Activated CD4-positive, alpha-beta T cell treated with anti-CD3 and anti-CD28 coated beads for 4 hours (primary cell): ENCODE data around the gene PASK.
"Not testable (repeated sequence)": the region's sequence is repeated elsewhere in the genome, so short reads cannot be mapped to it uniquely, and the experiment has no call there.

Source experiments
- DNase-seq, 2 donors: peaks; one replicate each; pipeline ENCODE4 v3.0.0-alpha.2; 2020

The PASK gene

DNA sequence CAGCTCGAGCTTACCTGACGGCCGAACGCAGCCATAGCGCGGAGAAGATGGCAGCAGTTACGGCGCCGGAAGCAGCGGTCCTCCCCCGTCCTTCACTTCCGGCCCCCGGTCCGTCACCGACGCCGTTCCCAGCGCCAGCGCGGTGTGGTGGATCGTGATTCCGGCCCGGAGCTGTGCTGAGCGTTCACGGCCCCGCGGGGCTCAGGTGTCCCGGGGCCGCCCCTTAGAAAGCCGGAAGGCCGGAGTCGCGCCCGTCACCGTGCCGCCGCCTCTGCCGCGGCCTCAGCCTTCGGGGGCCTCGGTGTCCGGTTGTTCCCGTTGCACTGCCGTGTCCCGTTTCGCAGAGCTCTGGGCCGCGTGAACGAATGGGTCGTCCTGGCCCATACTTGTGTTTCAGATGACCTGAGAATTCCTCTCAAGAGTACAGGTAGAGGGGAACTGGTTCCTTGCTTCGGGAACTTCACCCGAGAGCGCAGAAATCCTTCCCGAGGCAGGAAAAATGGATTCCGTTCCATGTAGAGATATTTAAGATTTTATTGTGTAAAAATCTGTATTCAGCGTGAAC lies 47.0 kb downstream of the PASK start, which contains the start of gene MTERF4:
Gene MTERF4, minus strand, starts transcription at position 49 of the 565 bp plus-strand sequence. Its CDS starts 14 bp downstream, at position 35.
- DNase-seq: peak; percentile 85 to 86

DNA sequence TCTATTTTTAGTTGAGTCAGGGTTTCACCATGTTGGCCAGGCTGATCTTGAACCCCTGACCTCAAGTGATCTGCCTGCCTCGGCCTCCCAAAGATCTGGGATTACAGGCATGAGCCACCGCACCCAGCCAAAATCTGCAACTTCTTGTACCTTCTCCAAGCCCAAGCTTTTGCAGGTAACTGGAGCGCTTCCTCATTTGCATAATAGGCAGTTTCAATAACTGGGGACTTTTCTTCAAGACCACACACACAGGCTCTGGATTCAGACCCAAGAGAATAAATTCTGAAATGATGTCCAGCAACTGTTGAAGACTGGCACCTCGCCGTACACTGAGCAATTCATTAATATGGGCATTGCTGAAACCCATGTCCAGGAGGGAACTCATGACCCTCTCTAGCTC lies 50.0 kb downstream of the PASK start:
- no peak for DNase-seq

DNA sequence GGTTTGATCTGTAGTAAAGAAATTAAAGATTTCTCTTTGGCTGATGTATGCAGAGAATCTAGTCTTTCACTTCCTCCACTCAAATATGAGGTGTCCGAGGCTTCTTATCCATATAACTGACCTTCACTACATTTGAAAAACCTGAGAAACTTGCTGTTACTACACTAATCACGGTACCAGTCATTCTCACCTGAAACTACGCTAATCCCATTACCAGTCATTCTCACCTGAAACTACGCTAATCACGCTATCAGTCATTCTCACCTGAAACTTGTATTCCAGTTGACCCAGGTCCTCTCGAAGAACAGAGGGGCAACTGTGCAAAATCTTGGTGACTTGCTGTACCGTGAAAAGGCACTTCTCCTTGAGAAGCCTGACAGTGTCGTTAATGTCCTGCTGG lies 52.3 kb downstream of the PASK start:
- no peak for DNase-seq

DNA sequence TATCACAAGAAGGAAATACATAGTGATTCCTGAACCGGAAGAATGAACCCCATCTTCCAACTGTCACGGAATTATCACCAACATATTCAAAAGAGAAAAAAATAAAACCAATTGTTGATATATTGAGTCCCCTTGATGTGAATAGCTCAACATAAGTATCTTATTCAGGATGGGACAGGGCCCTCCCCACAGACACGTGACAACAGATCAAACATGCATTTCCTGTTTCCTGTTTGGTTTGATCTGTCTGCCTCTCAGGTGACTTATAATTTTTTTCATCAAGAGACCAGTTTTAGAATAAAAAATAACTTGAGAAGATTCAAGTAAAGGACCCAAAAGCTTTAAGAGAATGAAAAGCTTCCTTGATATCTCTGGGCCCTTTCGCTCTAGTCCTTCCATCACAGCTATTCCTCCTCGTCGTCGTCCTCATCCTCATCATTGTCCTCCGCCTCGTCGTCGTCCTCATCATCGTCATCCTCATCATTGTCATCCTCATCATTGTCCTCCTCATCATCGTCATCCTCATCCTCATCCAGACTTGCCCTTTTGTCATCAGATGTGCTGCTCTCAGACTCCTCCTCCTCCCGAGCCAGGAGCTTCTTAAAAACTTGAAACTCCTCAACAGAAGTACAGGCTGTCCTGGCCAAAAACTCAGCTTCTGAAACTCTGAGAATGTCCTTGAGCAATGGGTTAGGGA lies 53.5 kb downstream of the PASK start:
- peak; percentile 35 to 40 for DNase-seq

DNA sequence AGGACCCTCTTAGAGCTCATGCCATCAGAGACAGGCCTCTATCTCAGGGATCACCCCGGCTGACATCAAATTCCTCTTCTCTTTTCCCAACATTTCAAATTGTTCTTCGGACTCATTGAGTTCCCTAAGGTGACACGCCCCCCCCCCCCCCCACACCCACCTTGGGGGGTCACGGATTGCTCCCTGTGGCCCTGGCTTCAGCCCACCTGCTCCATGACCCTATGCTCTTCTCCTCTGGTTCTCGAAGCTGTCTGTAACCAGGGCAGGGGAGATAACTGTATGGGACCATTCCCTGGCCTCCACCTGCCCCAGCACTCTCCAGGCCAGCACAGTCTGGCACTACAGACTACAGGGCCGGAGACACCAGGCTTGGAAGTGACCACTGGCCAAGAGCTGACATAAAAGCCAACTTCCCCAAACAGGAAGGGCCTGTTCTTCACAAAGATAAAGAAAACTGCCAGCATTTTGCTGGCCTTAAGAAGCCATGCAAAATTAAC lies 54.3 kb downstream of the PASK start:
- DNase-seq: no peak

DNA sequence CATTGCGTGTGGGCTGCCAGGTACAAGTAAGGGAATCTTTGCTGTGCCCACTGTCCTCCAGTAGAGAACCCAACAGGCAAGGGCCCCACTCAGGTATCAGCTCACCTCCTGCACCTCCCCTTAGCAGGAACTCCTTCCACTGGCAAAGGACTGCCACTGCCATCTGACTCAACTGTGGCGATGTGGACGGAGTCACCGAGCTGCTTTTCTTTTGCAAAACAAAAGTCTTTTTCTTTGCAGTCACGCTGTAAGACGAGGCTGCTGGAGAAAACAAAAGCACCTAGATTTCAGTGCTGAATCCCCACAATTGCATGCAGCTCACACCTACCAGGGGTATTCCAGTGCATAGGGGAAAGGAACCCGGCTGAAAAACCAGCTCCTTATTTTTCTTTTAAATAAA lies 55.1 kb downstream of the PASK start:
- DNase-seq: no peak

DNA sequence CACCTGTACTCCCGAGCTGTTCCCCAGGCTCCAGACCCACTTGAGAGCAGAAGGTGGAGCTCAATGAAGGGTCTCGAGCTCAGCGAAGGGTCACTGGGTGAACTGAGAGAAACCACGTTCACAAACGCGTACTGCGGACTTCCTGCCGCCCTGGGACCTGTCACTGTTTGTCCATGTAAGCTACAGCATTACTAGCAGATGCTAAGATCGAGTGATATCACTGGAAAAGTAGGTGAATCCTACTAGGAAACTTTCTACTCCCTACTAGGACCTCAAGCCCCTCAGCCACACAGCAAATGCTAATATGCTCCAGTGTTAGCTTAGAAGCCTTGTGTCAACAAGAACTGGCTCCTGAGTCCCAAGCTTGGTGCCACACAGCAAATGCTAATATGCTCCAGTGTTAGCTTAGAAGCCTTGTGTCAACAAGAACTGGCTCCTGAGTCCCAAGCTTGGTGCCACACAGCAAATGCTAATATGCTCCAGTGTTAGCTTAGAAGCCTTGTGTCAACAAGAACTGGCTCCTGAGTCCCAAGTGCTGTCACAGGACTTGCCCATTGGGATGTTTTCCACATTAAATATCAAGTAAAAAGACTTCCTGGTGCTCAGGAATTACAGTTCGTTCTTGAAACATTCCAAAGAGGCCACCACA lies 56.0 kb downstream of the PASK start:
- not testable (repeated sequence) for DNase-seq

DNA sequence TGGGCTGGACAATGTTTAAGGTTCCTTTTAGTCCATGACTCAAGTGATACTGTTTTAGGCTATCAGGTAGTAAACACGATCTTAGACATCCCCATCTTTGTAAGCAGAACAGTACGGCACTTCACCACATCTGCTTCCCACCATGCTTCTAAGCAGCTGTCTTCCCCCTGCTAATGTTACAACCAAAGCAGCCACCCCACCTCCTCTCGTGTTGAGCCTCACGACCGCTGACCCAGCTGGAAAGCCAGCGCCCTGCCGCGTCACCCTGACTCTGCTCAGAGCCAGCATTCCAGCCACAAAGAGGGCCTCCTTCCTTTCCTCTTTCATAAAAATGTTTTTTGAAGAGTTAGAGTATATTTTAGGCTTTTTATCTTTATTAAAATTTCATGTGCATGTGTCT lies 56.6 kb downstream of the PASK start:
- no peak for DNase-seq

DNA sequence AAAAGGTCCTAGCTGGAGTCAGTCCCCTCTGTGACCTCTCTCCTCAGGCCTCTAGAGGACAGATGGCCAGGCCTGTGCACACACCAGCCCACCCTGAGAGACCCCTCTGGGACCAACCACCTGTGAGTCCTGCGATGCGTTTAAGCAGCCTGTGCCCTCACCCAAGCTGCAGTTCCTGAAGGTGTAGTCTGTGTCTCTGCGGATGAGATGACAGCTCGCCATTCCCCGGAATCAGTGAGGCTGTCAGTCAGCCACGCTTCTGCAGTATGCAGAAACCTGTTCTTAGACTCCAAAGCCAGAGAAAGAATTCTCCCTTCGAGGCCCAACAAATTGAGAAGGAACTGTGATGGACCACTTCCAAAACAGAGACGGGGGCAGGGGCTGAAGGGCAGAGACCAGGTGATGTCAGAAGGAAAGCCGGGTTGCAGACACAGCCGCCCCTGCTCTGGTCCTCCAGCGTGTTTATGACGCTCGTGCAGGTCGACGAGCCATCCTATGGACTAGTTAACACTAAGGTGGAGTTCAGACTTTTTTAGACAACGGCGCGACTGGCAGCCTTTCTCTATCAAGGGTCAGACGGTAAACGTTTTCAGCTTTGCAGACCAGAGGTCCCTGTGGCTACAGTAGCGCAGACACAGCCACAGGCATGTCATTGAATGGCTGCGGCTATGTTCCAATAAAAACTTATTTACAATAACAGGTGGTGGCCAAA lies 57.4 kb downstream of the PASK start:
- no peak for DNase-seq

DNA sequence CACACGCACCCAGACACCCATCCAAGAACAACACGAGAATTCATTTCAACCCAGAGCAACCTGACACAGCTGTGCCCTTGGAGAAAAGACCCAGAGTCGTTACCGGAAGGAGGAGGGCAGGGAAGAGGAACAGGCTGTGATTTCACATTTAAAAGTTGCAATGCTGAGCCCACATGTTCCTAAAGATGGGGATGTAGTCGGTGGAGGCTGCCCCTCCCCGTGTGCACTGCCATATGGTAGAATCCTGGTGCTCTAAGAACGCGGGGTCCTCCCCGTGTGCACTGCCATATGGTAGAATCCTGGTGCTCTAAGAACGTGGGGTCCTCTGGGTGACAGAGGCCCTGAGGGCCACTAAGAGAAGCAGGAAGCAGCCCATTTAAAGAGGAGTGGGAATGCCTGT lies 58.1 kb downstream of the PASK start:
- no peak for DNase-seq

DNA sequence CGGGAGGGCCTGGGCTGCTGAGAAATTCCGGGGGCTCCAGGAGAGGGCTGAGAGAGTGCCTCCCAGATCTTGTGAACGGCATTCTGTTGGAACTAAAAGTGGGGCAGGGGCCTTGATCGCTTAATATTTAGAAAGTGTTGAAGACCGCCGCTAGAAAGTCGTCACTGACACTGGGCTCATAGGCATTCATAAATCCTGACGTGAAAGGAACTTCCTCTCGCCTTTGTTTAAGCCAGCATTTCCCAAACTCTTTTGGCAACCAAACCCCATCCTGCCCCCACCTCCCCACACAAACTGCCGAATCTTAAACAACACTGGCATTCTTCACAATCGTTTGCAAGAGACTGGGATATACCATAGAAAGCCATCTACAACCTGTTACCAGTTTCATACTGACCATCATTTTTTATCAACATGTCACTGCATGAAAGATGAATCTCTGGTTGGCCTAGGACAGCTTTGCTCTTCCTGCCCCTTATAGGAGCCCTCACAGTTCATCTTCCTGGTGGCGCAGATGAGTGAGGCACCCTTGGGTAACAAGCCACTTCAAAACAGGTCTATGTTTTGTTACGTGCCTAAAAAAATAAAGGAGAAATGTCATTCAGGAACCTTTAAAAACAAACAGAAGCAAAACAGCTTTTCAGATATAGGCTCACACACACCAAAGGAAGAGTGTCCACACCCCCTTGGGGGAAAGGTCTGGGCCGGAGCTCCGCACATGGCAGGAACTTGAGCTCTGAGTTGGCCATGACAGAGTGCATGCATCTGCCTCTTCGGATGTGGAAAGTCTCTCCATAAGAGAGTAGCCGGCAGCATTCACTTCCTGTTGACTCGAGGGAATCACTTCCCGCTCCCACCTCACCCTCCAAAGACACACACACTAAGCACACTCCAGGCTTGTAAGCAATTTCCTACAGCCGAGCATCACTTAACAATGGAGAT lies 60.2 kb downstream of the PASK start:
- DNase-seq: no peak

DNA sequence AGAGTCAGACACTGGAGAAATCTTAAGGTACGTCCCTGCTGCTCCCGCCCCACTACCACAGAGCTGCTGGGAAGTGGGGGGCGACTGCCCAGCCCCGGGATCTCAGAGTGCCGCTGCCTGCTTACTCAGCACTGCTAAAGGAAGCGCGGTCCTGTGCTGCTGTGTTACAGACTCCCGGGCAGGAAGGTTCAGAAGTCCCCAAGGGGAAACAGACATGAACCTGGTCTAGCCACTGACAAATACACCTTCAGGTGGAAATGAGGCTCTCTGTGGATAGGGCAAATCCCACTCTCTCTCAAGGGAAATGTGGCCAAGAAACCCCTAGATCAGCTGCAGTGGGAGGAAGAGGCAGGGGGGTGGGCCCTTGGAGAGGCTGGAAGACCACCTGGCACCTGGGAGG lies 60.9 kb downstream of the PASK start:
- no peak for DNase-seq

DNA sequence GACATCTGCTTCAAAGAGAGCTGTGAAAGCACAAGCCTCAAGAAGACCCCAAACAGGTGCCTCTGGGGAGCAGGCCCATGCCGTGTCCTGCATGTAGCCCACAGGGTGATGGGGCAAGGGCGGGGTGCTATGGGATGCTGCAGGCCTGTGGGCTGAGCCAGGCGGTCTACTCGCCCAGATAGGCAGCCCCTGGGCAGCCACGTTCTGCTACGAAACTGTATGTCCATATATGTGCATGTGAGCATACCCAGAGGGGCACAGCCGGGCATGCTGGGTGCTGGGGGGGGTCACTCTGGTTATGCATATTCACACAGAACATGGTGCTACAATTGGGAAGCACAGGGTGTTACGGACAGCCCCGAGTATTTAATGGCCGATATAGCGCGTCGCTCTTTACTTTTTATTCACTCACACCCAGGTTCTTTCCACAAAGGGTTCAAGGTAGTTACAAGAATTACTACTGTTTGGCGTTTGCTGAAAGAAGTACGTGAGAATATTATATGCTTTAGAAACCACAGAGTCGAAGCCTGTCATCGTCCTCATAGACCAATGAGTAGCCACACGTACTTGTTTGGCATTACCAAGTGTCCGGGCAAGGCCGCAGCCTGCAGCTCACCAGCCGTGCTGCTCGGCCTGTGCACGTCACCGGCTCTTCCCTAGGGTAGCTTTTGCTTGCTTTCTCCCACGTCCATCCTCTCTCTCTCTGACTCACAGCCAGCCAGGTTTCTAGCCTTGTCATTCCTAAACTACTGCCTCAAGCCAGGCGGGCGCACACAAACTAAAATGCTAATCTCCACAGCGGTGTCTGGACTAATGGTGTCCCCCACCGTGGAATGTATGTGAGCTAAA lies 61.6 kb downstream of the PASK start:
- DNase-seq: no peak

DNA sequence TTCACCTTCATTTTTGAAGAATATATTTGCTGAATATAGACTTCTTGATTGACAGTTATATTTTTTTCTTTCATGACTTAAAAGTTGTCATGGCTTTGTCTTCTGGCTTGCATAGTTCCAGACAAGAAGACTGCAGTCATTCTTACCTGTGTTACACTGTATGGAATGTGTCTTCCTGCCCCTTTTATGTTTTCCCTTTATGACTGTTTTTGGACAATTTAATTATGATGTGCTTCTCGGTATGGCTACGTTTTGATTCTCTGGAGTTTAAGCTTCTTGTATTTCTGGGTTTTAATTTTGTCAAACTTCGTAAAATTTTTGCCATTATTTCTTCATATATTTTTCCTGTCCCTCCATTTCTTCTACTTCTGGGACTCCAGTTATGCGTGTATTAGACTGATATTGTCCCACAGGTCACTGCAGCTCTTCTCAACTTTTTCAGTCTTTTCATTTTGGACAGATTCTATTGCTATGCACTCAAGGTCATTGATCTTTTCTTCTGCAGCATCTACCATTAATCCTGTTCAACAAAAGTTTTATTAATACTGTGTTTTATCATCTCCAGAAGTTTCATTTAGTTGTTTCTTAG lies 64.3 kb downstream of the PASK start:
- DNase-seq: no peak

DNA sequence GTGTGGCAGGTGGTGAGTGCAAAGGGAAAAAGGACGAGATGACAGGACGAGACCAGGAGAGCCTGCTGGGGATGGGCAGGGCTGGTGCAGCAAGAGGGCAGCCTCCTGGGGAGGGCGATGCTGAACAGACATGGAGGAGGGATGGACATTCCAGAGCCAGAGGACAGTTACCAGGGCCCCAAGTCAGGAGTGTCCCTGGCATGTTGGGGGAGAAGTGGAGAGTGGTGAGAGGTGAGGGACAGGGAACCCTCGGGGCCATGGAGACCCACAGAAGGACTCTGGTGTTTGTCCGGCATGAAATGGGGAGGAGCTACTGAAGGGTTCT lies 66.2 kb downstream of the PASK start:
- DNase-seq: no peak

DNA sequence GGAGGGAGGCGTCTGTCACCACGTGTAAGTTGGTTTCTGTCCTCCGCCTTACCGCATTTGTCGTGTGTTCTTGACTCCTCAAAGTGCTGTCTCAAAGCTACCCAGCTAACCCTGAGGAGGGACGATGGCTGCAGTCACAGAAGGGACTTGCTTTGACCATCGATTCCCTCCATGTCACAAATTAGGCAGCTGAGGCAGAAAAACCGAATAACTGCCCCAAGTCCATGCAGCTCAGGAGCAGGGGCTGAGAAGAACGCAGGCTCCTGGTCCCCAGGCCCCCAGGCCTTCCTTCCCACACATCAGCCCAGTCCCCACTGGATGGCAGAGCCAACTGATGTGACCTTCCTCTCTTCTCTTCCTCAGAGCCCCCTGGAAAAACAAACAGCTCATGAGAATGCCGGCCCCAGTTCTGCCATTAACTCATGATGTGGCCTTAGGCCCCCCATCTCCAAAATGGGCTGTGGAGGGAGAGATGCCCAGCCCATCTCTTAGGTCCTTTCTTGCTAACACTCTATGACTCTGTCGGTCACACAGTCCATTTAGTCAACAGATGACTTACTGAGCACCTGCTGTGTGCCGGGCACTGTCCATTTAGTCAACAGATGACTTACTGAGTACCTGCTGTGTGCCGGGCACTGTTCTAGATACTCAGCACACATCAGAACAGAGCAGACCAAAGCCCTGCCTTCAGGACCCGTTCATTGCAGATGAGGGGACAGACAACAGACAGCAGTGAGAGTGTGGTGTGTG lies 66.8 kb downstream of the PASK start:
- no peak for DNase-seq

DNA sequence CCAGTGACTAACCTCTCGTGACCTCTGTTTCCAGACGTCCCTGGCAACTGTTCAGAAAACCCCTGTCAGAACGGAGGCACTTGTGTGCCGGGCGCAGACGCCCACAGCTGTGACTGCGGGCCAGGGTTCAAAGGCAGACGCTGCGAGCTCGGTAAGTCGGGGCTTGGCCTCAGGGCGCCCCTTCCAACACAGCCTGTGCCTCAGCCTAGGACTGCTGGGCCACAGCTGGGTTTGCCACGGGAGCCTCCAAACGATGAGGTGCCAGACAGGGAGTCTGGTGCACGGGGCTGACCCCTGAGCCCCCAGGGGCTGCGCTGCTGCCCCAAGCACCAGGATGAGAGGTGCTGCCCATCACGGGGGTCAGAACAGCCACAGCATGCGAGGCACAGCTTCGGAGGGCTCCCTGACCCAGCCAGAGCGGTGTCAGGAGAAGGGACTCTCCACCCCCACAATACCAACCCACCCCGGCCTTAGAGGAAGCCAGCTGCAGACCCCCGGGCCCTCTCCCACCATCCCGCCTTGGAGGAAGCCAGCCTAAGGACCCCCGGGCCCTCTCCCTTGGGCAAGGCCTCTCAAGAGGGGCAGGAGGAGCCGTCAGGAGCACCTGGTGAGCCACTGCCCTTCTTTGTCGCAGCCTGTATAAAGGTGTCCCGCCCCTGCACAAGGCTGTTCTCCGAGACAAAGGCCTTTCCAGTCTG lies 67.5 kb downstream of the PASK start:
- no peak for DNase-seq

DNA sequence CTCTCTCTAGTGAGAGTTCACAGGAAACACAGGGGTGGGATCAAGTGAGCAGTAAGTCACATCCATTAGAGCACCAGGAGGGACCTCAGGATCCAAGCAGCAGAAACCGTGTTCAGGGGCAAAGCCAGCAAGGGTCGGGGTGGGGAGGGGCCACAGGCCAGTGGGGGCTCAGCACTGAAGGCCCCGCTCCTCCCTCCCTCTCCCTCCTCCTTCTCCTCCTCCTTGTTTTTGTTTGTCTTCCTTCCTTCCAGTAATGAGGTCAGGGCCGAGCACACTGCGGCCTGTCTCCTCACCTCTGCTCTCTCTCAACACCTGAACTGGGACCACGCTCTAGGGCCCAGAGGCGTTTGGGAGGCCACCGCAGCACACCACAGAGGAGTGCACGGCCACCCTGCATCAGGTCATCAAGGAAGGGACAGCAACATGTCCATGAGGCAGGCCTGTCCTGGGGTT lies 68.1 kb downstream of the PASK start:
- DNase-seq: no peak

DNA sequence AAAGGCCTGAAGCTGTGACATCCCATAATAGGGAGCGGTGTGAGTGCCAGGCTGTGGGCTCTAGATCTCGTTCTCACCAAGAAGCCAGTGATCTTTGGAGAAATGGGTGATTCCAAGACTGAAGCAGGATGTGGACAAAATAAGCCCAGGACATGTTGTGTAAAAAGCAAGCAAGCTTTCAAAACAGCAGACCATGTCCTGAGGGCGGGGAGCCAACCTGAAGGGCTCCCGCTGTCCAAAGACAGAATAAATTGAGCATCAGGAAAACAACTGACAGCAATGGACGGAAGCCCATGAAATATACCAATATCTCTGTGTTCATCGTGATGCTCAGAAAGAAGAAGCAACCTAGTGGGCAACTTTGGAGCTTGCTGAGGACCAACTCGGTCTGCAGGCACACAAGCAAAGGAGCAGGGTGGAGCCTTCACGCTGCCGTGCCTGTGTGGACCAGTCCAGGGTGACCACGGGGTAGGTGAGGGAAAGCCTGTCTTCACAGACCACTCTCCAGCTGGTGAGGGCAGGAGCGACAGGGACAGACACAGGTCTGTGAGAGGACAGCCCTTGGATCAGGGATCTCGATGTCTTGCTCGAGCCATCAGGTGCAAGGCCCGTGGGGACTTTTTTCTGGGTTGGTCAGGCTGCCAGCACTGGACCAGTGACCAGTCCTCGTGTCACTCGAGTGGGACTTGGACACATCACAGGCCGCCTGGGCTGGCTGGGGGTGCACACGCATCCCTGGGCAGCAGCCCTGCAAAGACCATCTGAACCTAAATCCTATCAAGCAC lies 68.7 kb downstream of the PASK start:
- no peak for DNase-seq
